GM12891 (cell line): Measurements from ENCODE around the gene HCFC1.

ENCODE experiments used
- DNase-seq: peaks from one replicate; pipeline ENCODE4 v3.0.0; 2011; ENCODE audit warnings: low spot score; ENCODE audit not compliant: insufficient read length
- FAIRE-seq: peaks from 2 replicates; lab custom pipeline; 2011; peaks lifted over from hg19 to GRCh38; lab: Jason Lieb, UNC
- PAX5 ChIP-seq: IDR thresholded peaks from 2 replicates; pipeline ENCODE4 v1.6.1; 2011; ENCODE audit warnings: low read length, moderate library complexity, mild to moderate bottlenecking; ENCODE audit not compliant: insufficient read depth, severe bottlenecking
- POLR2A ChIP-seq: IDR thresholded peaks from 2 replicates; pipeline ENCODE4 v1.6.1; 2011; ENCODE audit warnings: low read depth, low read length, control low read depth
- POLR2AphosphoS5 ChIP-seq: IDR thresholded peaks from 2 replicates; pipeline ENCODE4 v1.6.1; 2011; ENCODE audit warnings: low read depth, low read length, control low read depth
- POU2F2 ChIP-seq: IDR thresholded peaks from 2 replicates; pipeline ENCODE4 v1.6.1; 2011; ENCODE audit warnings: low read depth, mild to moderate bottlenecking, control low read depth, low read length, moderate library complexity
- SPI1 ChIP-seq: IDR thresholded peaks from 2 replicates; pipeline ENCODE4 v1.6.1; 2011; ENCODE audit warnings: low read depth, low read length, control low read depth
- TAF1 ChIP-seq: IDR thresholded peaks from 2 replicates; pipeline ENCODE4 v1.6.1; 2011; ENCODE audit warnings: low read depth, low read length, control low read depth

The HCFC1 gene

DNA sequence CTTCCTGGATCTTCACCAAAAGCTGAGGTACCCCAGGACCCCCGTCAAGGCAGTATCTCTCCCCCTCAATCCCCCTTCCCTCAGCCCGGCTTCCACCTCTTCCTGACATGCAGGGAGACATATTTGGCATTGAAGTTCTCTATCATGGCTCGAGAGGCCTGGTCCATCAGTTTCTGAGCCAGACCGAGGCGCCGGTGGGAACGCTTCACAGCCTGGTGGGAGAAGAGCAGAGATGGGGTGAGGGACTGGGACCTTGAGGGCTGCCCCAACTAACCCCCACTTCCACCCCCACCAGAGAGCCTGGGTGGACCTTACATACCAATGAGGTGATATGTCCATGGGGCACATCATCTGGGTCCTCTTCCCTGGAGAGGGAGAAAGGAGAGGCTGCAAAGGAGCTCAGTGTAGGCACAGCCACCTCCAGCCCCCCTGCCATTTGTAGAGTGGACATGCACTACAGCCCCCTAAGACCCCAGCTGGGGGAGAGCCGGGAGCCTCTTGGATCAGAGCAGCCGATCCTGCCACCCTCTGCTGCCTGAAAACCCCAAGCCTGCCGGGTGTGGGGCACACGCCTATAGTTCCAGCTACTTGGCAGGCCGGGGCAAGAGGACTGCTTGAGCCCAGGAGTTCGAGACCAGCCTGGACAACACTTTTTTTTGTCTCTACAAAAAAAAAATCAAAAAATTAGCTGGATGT, 39.2 kb downstream of the HCFC1 start:
- TF ChIP-seq PAX5: no peak
- no peak for TF ChIP-seq TAF1
- no peak for TF ChIP-seq SPI1
- no peak for TF ChIP-seq POLR2AphosphoS5
- no peak for TF ChIP-seq POU2F2
- TF ChIP-seq POLR2A: no peak
- peak; percentile 31 for FAIRE-seq
- DNase-seq: no peak

DNA sequence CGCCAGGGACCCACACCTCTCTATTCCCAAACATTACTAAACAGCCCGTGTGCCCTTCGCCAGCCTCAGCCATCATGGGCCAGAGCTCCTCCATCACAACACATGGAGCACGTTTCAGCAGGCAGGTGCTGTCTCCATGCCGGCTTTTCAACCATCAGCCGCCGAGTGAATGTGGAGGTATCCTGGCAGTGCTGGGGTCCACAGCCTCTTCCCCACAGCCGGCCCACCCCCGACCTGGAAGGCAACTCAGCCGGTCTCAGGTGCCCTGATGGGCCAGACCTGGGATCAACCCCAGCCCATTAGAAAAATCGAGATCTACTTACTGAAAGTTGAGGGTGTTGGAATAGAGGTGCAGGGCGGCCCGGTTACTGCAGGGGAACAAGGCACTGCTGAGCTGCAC, 39.9 kb downstream of the HCFC1 start:
- no peak for FAIRE-seq
- DNase-seq: no peak

DNA sequence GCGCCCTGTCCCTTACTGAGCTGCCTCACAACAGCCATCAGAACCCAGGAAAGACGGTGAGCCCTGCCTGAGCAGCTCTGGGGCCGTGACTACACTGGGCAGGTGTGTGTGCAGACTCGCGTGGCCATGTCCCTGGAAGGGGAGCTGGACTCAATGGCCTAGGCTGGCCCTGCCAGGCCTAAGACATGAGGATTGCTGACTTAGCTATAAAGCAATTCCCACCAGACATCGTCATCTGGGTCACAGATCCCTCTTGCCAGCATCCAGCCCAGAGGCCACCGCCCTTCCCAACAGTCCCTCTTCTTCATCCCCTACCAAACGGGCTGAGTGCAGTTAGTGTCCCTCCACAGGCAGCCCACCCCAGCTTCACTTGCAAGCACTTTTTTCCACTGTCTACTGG, 40.5 kb downstream of the HCFC1 start:
- no peak for DNase-seq
- FAIRE-seq: no peak
- no peak for TF ChIP-seq SPI1

More for the DNA sequence above, 39.9 kb downstream of the HCFC1 start:
- no peak for TF ChIP-seq POLR2A
- no peak for TF ChIP-seq POU2F2
- TF ChIP-seq POLR2AphosphoS5: no peak
- TF ChIP-seq SPI1: no peak
- no peak for TF ChIP-seq TAF1
- no peak for TF ChIP-seq PAX5

- no peak for FAIRE-seq
- no peak for DNase-seq
- no peak for TF ChIP-seq SPI1
- TF ChIP-seq PAX5: no peak
- TF ChIP-seq POU2F2: no peak
- TF ChIP-seq POLR2AphosphoS5: no peak
- no peak for TF ChIP-seq POLR2A
- TF ChIP-seq TAF1: no peak
These were observed 41.4 kb downstream of the HCFC1 start for GRCh38 chrX:153930011-153930910.

DNA sequence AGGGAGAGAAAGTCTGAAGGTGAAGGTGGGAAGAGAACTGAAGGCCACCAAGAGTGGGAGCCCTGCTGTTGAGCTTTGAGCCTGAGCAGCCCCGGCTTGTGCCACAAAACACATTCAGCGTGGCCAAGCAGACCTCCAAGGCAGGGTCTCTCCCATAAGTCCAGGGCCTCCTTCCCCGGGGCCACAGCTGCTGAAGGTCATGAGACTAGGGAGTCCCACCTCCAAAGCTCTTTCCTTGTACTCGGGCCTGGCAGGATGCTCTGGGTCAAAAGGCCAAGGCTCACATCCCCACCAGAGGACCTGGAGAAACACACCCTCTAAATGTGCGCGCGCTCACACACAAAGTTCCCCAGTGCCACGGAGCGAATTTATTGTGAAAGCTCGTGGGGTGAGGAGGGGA, 42.0 kb downstream of the HCFC1 start:
- TF ChIP-seq POU2F2: no peak
- TF ChIP-seq POLR2A: no peak
- TF ChIP-seq TAF1: no peak
- no peak for TF ChIP-seq SPI1
- TF ChIP-seq PAX5: no peak
- TF ChIP-seq POLR2AphosphoS5: no peak
- FAIRE-seq (no peak), DNase-seq (no peak)

DNA sequence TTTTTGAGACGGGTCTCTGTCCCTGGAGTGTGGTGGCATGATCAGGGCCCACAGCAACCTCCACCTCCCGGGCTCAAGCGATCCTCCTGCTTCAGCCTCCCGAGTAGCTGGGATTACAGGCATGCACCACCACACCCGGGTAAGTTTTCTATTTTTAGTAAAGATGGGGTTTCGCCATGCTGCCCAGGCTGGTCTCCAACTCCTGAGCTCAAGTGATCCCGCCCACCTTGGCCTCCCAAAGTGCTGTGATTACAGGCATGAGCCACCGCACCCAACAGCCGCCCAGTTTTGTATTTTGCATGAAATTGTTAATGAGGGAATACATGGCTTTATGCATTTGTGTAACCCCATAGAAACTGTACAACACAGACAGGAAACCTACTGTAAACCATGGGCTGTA, 42.8 kb downstream of the HCFC1 start:
- DNase-seq (no peak), FAIRE-seq (peak; percentile 89)
- TF ChIP-seq TAF1: no peak
- TF ChIP-seq SPI1: no peak
- no peak for TF ChIP-seq POLR2A
- TF ChIP-seq PAX5: no peak
- TF ChIP-seq POLR2AphosphoS5: no peak
- TF ChIP-seq POU2F2: no peak

DNA sequence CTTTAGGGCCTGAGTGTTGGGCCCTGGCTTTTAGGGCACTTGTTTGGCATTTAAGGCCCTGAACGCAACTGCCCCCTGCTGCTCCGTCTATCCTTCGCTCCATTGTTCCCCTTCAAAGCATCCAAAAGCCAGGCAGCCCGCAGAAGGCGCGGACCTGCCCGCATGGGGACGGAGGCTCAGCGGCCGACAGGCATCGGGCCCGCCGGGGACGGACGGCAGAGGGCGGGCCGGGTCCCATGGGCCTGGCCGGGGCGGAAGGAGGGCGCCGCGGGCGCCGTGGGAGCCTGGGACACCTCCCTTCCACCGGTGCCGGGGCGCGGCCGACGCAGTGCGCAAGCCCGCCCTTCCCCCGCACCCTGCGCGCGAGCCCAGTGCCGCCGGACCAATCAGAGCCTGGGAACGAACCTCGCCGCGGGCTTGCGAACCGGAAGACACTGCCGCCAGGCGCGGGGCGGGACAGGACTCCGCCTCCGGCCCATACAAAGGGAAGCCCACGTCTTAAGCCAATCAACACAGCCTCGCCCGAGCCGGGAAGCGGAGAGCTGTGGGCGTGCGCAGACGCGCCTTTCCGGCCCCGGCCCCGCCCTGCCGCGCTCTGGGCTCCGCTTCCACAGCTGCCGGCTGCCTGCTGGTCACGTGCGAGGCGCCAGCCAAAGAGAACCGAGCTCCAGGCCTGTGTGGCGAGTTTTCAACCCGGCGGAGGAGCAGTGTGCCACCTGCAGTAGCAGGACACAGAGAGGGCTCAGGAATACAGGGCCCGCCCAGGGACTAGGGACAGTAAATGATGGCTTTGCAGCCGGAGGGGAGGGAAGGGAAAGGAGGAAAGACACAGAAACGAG, 43.5 kb downstream of the HCFC1 start:
- FAIRE-seq (peak; percentile 100), DNase-seq (peak; percentile 88)
- TF ChIP-seq PAX5 (no peak), TAF1 (peak; percentile 33), POLR2AphosphoS5 (peak; percentile 31; the same call in 1 of the 2 replicates), SPI1 (0 out of 2 replicates have a peak, but pooled peaks have one; percentile 14), POLR2A (peak; percentile 56; the same call in 1 of the 2 replicates), POU2F2 (no peak)

GRCh38 chrX:153927672-153927921, 44.0 kb downstream of the HCFC1 start:
- DNase-seq (no peak), FAIRE-seq (no peak)
- TF ChIP-seq POLR2A (no peak; the same call in 1 of the 2 replicates), TAF1 (no peak; the same call in 1 of the 2 replicates), POLR2AphosphoS5 (no peak)

- FAIRE-seq (no peak), DNase-seq (peak; percentile 59)
- TF ChIP-seq POU2F2 (peak; percentile 17; the same call in 1 of the 2 replicates), POLR2AphosphoS5 (no peak), PAX5 (no peak), SPI1 (peak; percentile 75), TAF1 (no peak)
These were observed 44.6 kb downstream of the HCFC1 start for GRCh38 chrX:153926858-153927671.
